GM18517 (cell line): ENCODE data around the gene GMPR.

Experiments
- ATAC-seq: cut with Tn5 transposase; IDR thresholded peaks from one replicate; pipeline ENCODE4 v1.9.1; 2021; ENCODE audit warnings: mild to moderate bottlenecking, moderate library complexity; ENCODE audit not compliant: unreplicated experiment

GMPR gene

DNA sequence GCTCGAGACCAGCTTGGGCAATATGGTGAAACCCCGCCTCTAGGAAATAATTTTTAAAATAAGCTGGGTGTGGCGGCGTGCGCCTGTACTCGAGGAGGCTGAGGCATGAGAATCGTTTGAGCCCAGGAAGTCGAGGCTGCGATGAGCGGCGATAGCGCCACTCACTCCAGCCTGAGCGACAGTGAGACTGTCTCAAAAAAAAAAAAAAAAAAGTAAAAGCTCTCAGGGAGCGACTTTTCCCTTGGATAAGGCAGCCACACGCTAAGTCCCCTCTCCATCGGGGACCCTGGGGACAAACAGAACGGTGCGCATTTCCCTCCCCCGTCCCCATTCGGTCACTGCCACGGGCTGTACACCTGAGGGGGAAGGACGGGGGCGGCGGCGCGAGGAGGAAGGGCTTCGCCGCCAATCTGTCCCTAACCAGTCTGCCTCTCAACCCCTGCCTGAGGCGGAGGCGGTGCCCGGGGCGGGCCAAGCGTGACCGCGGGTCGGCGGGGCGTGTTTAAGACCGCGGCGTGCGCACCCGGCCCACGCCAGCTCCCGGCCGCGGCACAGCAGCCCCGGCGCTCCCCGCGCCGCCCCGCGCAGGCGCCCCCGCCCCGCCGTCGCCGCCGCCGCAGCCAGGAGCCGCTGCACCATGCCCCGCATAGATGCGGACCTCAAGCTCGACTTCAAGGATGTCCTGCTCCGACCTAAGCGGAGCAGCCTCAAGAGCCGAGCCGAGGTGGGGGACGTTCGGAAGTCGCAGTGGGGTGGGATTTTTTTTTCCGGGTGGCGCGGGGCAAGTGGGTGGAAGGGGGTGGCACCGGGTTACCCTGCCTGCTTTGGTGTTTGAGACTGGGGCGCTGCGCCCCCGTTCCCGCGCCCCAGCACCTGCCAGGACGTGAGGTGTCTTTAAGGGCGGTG lies at the start of gene GMPR:
Gene GMPR (plus strand): TSS at position 531 of the 906 bp plus-strand sequence. CDS start 107 bp downstream, at position 638.
- ATAC-seq = peak; percentile 67

DNA sequence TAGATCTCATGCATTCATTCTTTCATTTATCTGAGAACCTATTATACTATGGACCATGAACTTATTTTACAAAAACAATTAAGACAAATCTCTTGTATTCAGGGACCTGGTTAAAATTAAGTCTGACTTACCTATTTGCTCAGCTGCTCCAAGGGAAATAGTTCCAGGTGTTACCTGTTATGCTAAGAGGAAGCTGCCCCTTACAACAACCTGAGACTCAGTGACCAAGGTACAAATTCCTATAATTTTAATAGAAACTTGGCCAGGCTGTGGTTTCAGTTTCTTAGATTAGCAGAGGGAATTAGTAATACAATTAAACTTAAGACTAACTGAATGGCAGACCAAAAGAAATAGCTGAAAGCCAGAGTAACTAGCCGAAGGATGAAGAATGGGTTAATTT lies 48.2 kb upstream of the GMPR start:
- ATAC-seq = no peak

GRCh38 chr6:16196260-16196983 lies 42.0 kb upstream of the GMPR start:
- ATAC-seq = no peak

GRCh38 chr6:16196984-16197546 lies 41.3 kb upstream of the GMPR start:
- ATAC-seq = no peak

DNA sequence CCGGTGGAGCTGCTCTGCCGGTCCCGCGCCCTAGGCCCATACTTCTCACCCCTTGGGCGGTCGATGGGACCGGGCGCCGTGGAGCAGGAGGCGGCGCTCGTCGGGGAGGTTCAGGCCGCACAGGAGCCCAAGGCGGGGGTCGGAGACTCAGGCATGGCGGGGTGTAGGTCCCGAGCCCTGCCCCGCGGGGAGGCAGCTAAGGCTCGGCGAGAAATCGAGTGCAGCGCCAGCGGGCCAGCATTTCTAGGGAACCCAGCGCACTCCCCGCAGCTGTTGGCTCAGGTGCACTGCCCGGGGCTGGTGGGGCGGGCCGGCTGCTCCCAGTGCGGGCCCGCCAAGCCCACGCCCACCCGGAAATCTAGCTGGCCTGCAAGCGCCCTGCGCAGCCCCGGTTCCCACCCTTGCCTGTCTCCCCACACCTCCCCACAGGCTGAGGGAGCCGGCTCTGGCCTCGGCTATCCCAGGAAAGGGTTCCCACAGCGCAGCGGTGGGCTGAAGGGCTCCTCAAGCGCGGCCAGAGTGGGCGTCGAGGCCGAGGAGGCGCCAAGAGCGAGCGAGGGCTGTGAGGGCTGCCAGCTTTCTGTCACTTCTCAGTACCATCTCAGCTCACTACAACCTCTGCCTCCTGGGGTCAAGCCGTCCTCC lies 40.2 kb upstream of the GMPR start:
- ATAC-seq = no peak

DNA sequence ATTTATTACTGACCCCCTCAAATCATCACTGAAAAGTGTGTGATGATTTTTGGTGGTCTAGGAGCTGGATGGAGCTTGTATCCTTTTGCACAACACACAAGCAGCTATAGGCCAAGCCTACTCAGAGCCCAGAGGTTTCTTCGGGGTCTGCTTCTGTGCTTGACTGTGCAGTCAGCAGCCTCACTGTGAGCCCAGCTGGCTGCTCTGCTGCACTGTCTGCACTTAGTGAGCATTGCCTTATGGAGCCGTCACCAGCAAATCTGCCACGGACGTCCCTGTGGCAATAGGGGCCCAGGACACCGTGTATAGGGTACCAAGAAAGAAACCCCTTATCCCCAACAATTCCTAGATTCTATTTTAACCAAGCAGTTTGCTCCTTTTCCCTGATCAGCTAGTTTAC lies 38.6 kb upstream of the GMPR start:
- ATAC-seq = no peak

DNA sequence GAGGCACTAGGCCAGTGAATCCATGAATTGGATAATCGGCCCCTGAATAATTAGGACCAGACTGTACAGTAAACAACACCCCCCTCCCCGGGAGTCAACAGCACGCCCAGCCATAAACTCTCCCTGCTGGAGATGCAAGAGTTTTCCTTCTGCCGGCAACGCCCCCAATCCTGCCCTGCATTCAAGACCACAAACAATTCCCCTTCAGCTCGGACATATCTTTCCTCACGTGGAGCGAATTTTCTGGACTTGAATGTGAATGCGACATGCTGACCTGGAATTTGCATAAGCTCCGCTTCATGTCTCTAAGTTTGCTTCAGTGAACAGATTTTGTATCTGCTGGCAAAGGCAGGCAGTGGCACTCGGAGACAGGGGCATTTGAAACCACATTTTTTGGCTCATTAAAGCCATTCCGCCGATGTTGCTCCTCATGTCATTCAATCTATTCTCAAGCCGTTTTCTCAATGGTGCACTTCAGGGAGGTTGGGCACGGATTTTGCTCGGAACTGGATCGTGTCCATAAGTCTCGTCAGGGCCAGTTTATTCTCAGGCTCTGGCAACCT lies 38.0 kb upstream of the GMPR start:
- ATAC-seq = no peak

DNA sequence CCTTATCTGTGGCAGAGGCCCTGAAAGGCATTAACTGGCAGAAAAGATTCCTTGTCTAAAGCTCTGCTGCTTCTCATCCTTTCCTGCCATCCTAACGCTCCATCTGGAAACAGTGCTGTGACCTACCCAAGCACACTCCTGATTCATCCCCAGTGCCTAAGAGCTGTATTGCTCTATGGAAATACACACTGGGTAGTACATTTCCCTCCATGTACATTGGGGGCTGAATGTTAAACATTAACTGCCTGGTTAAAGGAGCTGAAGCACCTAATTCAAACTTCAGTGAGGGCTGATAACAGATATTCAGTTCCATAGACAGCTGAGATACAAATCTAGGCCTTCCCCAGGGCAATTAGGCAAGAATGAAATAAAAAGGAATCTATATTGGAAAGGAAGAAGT lies 36.7 kb upstream of the GMPR start:
- ATAC-seq = no peak

- no peak for ATAC-seq
These were observed 33.6 kb upstream of the GMPR start for GRCh38 chr6:16204653-16205376.

DNA sequence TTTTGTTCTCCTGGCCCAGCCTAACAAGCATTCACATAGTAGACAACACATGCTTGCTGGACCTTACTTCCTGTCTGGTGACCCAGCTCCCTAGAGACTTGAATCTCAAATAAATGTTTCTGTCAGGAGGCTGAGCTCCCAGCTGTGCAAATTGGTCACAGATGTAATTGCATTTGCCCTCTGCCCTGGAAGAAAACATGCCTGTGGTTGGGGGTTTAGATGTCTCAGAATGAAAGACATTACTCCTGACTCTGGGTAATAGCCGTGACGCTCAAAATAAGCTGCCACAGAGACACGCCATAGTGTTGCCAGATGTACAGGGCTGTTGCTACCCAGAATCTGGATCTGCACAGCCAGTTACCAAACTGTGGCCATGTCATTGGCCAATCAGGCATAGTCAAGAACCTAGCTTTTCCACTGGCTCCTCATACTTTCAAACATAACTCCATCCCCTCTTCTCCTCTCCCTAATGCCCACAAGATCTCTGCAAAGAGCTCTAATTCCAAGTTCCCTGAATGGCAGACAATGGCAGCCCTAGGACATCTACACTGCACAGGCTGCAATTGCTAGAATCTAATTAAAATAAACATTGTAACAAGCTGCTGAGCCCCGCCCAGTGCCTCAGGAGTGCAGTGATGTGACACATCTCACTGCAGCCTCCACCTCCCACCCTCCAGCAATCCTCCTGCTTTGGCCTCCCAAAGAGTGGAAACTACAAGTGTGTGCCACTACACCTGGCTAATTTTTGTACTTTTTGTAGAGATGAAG lies 32.8 kb upstream of the GMPR start:
- peak; percentile 93 for ATAC-seq

- ATAC-seq = no peak
These were observed 31.8 kb upstream of the GMPR start for GRCh38 chr6:16206595-16207037.

- ATAC-seq = no peak
These were observed 29.4 kb upstream of the GMPR start for GRCh38 chr6:16208989-16209388.

DNA sequence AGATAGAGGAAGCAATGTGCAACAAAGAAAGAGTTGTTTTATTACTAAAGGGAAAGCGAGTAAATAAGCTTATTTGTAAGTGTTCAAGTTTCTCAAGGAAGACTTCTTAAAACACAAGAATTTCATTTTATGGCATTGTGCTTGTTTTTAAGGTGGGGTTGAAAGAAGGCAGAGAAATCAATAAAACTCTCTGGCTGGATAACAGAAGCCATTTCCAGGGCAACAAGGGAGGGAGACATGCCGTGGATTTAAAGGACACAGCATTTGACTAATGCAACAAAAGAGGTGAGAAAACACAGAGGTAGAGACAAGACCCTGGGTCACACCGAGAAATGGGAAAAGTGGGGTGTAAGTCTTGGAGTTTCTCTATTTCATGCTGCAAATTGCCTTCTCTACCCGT lies 28.8 kb upstream of the GMPR start:
- ATAC-seq = no peak

DNA sequence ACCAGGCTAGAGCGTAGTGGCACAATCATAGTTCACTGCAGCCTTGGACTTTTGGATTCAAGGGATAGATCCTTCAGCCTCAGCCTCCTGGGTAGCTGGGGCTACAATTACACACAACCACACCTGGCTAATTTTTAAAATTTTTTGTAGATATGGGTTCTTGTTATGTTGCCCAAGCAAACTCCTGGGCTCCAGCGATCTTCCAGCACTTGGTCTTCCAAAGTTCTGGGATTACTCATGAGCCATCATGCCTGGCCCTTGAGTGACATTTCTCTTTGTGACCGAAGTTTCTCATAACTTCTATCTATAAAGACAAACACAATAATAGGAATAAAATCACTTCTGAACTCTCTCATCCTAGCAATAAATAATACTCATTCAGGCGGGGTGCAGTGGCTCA lies 26.1 kb upstream of the GMPR start:
- ATAC-seq = no peak

GRCh38 chr6:16216501-16217155 lies 21.8 kb upstream of the GMPR start:
- ATAC-seq = no peak

- no peak for ATAC-seq
These were observed 21.1 kb upstream of the GMPR start for GRCh38 chr6:16217156-16217721.

DNA sequence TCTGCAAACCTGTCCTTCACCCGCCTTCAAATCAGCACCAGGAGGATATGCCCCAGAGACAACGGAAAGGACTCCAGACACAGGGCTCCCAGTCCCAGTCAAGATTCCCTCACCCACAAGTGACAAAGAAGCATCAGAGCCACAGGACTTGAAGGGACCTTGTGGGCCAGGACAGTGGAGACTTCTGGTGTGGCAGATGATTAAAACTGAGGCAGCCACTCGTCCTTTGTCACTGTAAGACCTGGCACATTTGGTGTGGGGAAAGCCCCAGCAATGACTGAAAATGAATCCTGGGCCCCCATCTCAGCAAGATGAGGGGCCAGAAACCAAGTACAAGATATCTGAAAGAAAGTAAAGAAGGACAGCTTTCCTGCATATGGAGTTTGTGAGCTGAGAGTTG lies 15.6 kb upstream of the GMPR start:
- no peak for ATAC-seq

- no peak for ATAC-seq
These were observed 15.0 kb upstream of the GMPR start for GRCh38 chr6:16223362-16223761.

GRCh38 chr6:16224409-16224808 lies 14.0 kb upstream of the GMPR start:
- no peak for ATAC-seq
